ENCODE data around the gene ACTBL2. TPM values are rescaled to one million over a fixed set of nuclear protein-coding genes. Genes with fewer than 3 reads are reported as not detected.

The ACTBL2 gene
- total RNA-seq, 1 donor from 2014 or later, result not detected

- H3K27ac Mint-ChIP-seq (ENCODE audit: unreplicated experiment), result no peak overlapping the region
Observed at GRCh38 chr5:57445705-57446037, 36.9 kb downstream of the ACTBL2 start.

GRCh38 chr5:57445006-57445704 lies 37.5 kb downstream of the ACTBL2 start:
- DNase-seq (ENCODE audit: low read depth, low spot score), result no peak
- Mint-ChIP-seq H3K4me1 (peaks cover 24% of the 10 kb centered on the region), H3K9me3 (peaks cover 13% of the 10 kb centered on the region), H3K4me3 (no peak overlapping the region), H3K36me3 (ENCODE audit: low read depth) (peaks cover 2% of the 10 kb centered on the region), H3K27ac (ENCODE audit: unreplicated experiment) (no peak overlapping the region), H3K27me3 (ENCODE audit: low read depth) (no peaks in the 10 kb centered on the region)
- TF ChIP-seq CTCF (conservative IDR thresholded peaks at IDR 0.05), result no peak

More at GRCh38 chr5:57445705-57446037, 36.9 kb downstream of the ACTBL2 start:
- Mint-ChIP-seq H3K36me3 (ENCODE audit: low read depth) (peaks cover 6% of the 10 kb centered on the region), H3K4me1 (peaks cover 29% of the 10 kb centered on the region), H3K4me3 (no peak overlapping the region), H3K27me3 (ENCODE audit: low read depth) (no peaks in the 10 kb centered on the region), H3K9me3 (peaks cover 19% of the 10 kb centered on the region)
- DNase-seq (ENCODE audit: low read depth, low spot score), result no peak
- TF ChIP-seq CTCF (conservative IDR thresholded peaks at IDR 0.05), result no peak

- TF ChIP-seq CTCF (conservative IDR thresholded peaks at IDR 0.05), result no peak
- no peak overlapping the region for H3K27ac Mint-ChIP-seq (ENCODE audit: unreplicated experiment)
- no peaks in the 10 kb centered on the region for H3K27me3 Mint-ChIP-seq (ENCODE audit: low read depth)
- peaks cover 5% of the 10 kb centered on the region for H3K4me1 Mint-ChIP-seq
- peaks cover 13% of the 10 kb centered on the region for H3K9me3 Mint-ChIP-seq
- H3K4me3 Mint-ChIP-seq, result no peak overlapping the region
- no peaks in the 10 kb centered on the region for H3K36me3 Mint-ChIP-seq (ENCODE audit: low read depth)
- no peak for DNase-seq (ENCODE audit: low read depth, low spot score)
Observed at GRCh38 chr5:57442080-57442839, 40.4 kb downstream of the ACTBL2 start.

GRCh38 chr5:57441557-57441956 lies 41.1 kb downstream of the ACTBL2 start:
- Mint-ChIP-seq H3K36me3 (ENCODE audit: low read depth) (no peaks in the 10 kb centered on the region), H3K4me1 (peaks cover 5% of the 10 kb centered on the region), H3K27ac (ENCODE audit: unreplicated experiment) (no peak overlapping the region), H3K4me3 (no peak overlapping the region), H3K27me3 (ENCODE audit: low read depth) (no peaks in the 10 kb centered on the region), H3K9me3 (peaks cover 9% of the 10 kb centered on the region)
- no peak for TF ChIP-seq CTCF (conservative IDR thresholded peaks at IDR 0.05)
- DNase-seq (ENCODE audit: low read depth, low spot score), result no peak

- Mint-ChIP-seq H3K27ac (ENCODE audit: unreplicated experiment) (no peak overlapping the region), H3K36me3 (ENCODE audit: low read depth) (no peaks in the 10 kb centered on the region), H3K27me3 (ENCODE audit: low read depth) (no peaks in the 10 kb centered on the region), H3K4me1 (no peaks in the 10 kb centered on the region), H3K9me3 (peaks cover 5% of the 10 kb centered on the region), H3K4me3 (no peak overlapping the region)
- no peak for DNase-seq (ENCODE audit: low read depth, low spot score)
- TF ChIP-seq CTCF (conservative IDR thresholded peaks at IDR 0.05), result no peak
Observed at GRCh38 chr5:57439601-57440000, 43.0 kb downstream of the ACTBL2 start.

Measured in neural crest cell (in vitro differentiated cells).